Vagina (tissue), 2 donors: ENCODE measurements around the gene SATB1.

Experiments used
- POLR2A ChIP-seq, 2 donors: fragments of 450-650 bp; IDR thresholded peaks; one replicate each; pipeline ENCODE4 v1.6.1; 2017; ENCODE audit warnings: antibody characterized with exemption in 2 of 2, mild to moderate bottlenecking in 2 of 2, moderate library complexity in 2 of 2
- POLR2AphosphoS5 ChIP-seq, 2 donors: sonication (generic); formaldehyde crosslinking; IDR thresholded peaks; one replicate each; pipeline ENCODE4 v1.9.0; 2017; ENCODE audit warnings: antibody characterized with exemption in 2 of 2, mild to moderate bottlenecking in 2 of 2, low read depth in 1 of 2; ENCODE audit not compliant: insufficient read depth in 1 of 2
- TF ChIP-seq, protein P1 (sequence below), 3 experiments: fragments of 450-650 bp in 2 of 3; fragments of 200-600 bp in 1 of 3; sonication (generic) in 1 of 3; IDR thresholded peaks; one replicate each; pipeline ENCODE4 v1.5.1; 2017 to 2019; ENCODE audit warnings: antibody characterized with exemption in 3 of 3, mild to moderate bottlenecking in 2 of 3, moderate library complexity in 2 of 3

- TF ChIP-seq, protein P1, sequence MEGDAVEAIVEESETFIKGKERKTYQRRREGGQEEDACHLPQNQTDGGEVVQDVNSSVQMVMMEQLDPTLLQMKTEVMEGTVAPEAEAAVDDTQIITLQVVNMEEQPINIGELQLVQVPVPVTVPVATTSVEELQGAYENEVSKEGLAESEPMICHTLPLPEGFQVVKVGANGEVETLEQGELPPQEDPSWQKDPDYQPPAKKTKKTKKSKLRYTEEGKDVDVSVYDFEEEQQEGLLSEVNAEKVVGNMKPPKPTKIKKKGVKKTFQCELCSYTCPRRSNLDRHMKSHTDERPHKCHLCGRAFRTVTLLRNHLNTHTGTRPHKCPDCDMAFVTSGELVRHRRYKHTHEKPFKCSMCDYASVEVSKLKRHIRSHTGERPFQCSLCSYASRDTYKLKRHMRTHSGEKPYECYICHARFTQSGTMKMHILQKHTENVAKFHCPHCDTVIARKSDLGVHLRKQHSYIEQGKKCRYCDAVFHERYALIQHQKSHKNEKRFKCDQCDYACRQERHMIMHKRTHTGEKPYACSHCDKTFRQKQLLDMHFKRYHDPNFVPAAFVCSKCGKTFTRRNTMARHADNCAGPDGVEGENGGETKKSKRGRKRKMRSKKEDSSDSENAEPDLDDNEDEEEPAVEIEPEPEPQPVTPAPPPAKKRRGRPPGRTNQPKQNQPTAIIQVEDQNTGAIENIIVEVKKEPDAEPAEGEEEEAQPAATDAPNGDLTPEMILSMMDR (IDR thresholded peaks at IDR 0.05): no peak
- no peak for TF ChIP-seq POLR2AphosphoS5 (IDR thresholded peaks at IDR 0.05; ENCODE audit: insufficient read depth in 1 of 2, low read depth in 1 of 2)
- TF ChIP-seq POLR2A (IDR thresholded peaks at IDR 0.05): no peak
These were observed 28.7 kb downstream of the SATB1 start for GRCh38 chr3:18396428-18396827.
